DND-41 (cell line): ENCODE measurements around the gene ZDHHC12.

Experiments used
- ATAC-seq: fragments of 200-7000 bp; cut with Tn5 transposase; 3 replicates; pipeline ENCODE4 v1.9.1; 2021; ENCODE audit warnings: low read depth; ENCODE audit not compliant: insufficient read depth
- DNase-seq: peaks from one replicate; pipeline ENCODE4 v3.0.0-alpha.2; 2020
- H2AFZ ChIP-seq: 2 replicates; pipeline ENCODE4 v1.6.0; 2012; ENCODE audit warnings: low read depth, low read length
- H3K27ac ChIP-seq: 2 replicates; pipeline ENCODE4 v1.5.1; 2012; ENCODE audit warnings: low read length, inconsistent platforms
- H3K27me3 ChIP-seq: fragments of 200-600 bp; sonication (generic); 2 replicates; pipeline ENCODE4 v1.6.0; 2012; ENCODE audit warnings: low read length, mild to moderate bottlenecking, inconsistent platforms; ENCODE audit not compliant: insufficient read depth, poor library complexity
- H3K36me3 ChIP-seq: 2 replicates; pipeline ENCODE4 v1.5.1; 2012; ENCODE audit warnings: low read length, inconsistent platforms; ENCODE audit not compliant: insufficient read depth
- H3K4me1 ChIP-seq: 2 replicates; pipeline ENCODE4 v1.5.1; 2012; ENCODE audit warnings: mild to moderate bottlenecking, low read length; ENCODE audit not compliant: insufficient read depth
- H3K4me2 ChIP-seq: 2 replicates; pipeline ENCODE4 v1.6.0; 2012; ENCODE audit warnings: mild to moderate bottlenecking, moderate library complexity, low read length, inconsistent platforms; ENCODE audit not compliant: insufficient read depth
- H3K4me3 ChIP-seq, 2 experiments: fragments of 200-600 bp in 1 of 2; shearing (Covaris generic) in 1 of 2; 2 replicates each; pipeline ENCODE4 v1.5.1; 2012 to 2016; ENCODE audit warnings: inconsistent platforms in 2 of 2, low read length in 2 of 2, mild to moderate bottlenecking in 2 of 2, low read depth in 1 of 2, moderate library complexity in 1 of 2
- H3K79me2 ChIP-seq: 2 replicates; pipeline ENCODE4 v1.6.0; 2012; ENCODE audit warnings: low read length, inconsistent platforms; ENCODE audit not compliant: insufficient read depth
- H3K9ac ChIP-seq: 2 replicates; pipeline ENCODE4 v1.6.0; 2012; ENCODE audit warnings: low read depth, mild to moderate bottlenecking, inconsistent platforms, low read length, moderate library complexity
- H3K9me3 ChIP-seq: 2 replicates; pipeline ENCODE4 v1.5.1; 2012; ENCODE audit warnings: low read length, moderate library complexity, mild to moderate bottlenecking, inconsistent platforms; ENCODE audit not compliant: insufficient read depth, severe bottlenecking
- H4K20me1 ChIP-seq: 2 replicates; pipeline ENCODE4 v1.6.0; 2012; ENCODE audit warnings: low read length; ENCODE audit not compliant: insufficient read depth
- CTCF ChIP-seq: IDR thresholded peaks from 2 replicates; pipeline ENCODE4 v1.5.1; 2012; ENCODE audit warnings: borderline replicate concordance, low read length, moderate library complexity, mild to moderate bottlenecking; ENCODE audit not compliant: poor library complexity, severe bottlenecking; ENCODE audit errors: extremely low read depth
- EZH2 ChIP-seq: IDR thresholded peaks from 3 replicates; pipeline ENCODE4 v1.6.1; 2012; ENCODE audit warnings: borderline replicate concordance, low read depth, mild to moderate bottlenecking, moderate library complexity, low read length, inconsistent platforms; ENCODE audit not compliant: severe bottlenecking

Gene ZDHHC12

GRCh38 chr9:128732576-128732975, 8.6 kb upstream of the ZDHHC12 start:
- Histone ChIP-seq H3K36me3 (peaks cover 34% of the 10 kb centered on the region), H3K9me3 (no peaks in the 10 kb centered on the region), H2AFZ (no peak overlapping the region), H4K20me1 (no peaks in the 10 kb centered on the region), H3K9ac (no peak overlapping the region), H3K4me3 (no peak overlapping the region), H3K4me2 (no peak overlapping the region), H3K27me3 (no peaks in the 10 kb centered on the region), H3K79me2 (no peaks in the 10 kb centered on the region), H3K27ac (no peak overlapping the region), H3K4me1 (peaks cover 5% of the 10 kb centered on the region; the same call in 1 of the 2 replicates)
- no peak for TF ChIP-seq CTCF
- no peak for TF ChIP-seq EZH2
- DNase-seq (no peak), ATAC-seq (no peak)

DNA sequence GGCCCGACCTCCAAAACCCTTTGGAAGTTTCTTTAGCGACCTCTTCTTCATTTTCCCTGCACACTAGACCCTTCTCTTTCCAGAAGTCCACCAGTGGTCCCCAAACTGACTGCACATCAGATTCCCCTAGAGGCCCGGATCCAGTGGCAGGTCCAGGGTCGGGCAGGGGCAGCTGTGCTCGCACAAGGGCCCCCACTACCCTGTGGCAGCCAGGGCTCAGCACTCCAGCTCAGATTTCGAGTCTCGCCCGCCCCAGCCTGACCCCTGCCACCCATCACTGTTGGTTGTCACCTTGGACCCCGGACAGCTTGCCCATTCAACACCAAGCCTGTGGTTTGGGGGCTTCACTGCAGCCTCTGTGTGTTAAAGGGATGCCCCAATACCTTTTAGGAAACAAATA, 7.8 kb upstream of the ZDHHC12 start:
- ATAC-seq: no peak
- Histone ChIP-seq H3K4me1 (peaks cover 7% of the 10 kb centered on the region; the same call in 1 of the 2 replicates), H3K4me2 (no peak overlapping the region), H3K27me3 (no peaks in the 10 kb centered on the region), H3K79me2 (no peaks in the 10 kb centered on the region), H3K9ac (no peak overlapping the region), H3K4me3 (no peak overlapping the region), H3K9me3 (no peaks in the 10 kb centered on the region), H3K27ac (no peak overlapping the region), H4K20me1 (no peaks in the 10 kb centered on the region), H3K36me3 (peaks cover 31% of the 10 kb centered on the region), H2AFZ (no peak overlapping the region)
- DNase-seq: no peak
- TF ChIP-seq CTCF (no peak), EZH2 (no peak)

DNA sequence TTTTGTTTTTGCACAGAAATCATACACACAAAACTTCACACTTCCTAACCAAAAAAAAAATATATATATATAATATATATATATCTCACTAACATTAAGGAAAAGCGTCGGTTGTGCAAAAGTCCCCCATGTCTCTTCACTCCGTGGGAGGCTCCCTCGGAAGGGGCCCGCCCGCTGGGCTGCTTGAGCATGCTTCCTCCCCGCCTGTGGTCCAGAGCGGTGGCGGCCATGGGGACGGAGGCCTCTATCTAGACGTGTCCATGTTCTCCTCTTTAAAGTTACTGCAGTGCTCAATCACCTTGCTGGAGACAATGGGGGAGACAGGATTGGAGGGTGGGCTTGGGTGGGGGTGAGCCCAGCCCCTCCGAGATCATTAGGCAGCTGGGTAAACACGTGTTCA, 7.2 kb upstream of the ZDHHC12 start:
- no peak overlapping the region for H3K27ac ChIP-seq
- no peak overlapping the region for H3K4me3 ChIP-seq
- H3K79me2 ChIP-seq: no peaks in the 10 kb centered on the region
- H3K9ac ChIP-seq: no peak overlapping the region
- ATAC-seq (no peak), DNase-seq (no peak)
- no peak overlapping the region for H2AFZ ChIP-seq
- TF ChIP-seq CTCF (no peak), EZH2 (no peak)
- no peaks in the 10 kb centered on the region for H3K9me3 ChIP-seq
- H3K27me3 ChIP-seq: no peaks in the 10 kb centered on the region
- H3K4me1 ChIP-seq: peaks cover 8% of the 10 kb centered on the region; the same call in 1 of the 2 replicates
- H3K4me2 ChIP-seq: no peak overlapping the region
- no peaks in the 10 kb centered on the region for H4K20me1 ChIP-seq
- H3K36me3 ChIP-seq: peaks cover 31% of the 10 kb centered on the region
